NCI-H2107 (cell line): ENCODE measurements around the gene CORO2A.
"Not testable (repeated sequence)": the region's sequence is repeated elsewhere in the genome, so short reads cannot be mapped to it uniquely, and the experiment has no call there.

ENCODE experiments used
- DNase-seq: peaks from one replicate; lab custom pipeline; 2025; lab: John Stamatoyannopoulos, UW

CORO2A gene

DNA sequence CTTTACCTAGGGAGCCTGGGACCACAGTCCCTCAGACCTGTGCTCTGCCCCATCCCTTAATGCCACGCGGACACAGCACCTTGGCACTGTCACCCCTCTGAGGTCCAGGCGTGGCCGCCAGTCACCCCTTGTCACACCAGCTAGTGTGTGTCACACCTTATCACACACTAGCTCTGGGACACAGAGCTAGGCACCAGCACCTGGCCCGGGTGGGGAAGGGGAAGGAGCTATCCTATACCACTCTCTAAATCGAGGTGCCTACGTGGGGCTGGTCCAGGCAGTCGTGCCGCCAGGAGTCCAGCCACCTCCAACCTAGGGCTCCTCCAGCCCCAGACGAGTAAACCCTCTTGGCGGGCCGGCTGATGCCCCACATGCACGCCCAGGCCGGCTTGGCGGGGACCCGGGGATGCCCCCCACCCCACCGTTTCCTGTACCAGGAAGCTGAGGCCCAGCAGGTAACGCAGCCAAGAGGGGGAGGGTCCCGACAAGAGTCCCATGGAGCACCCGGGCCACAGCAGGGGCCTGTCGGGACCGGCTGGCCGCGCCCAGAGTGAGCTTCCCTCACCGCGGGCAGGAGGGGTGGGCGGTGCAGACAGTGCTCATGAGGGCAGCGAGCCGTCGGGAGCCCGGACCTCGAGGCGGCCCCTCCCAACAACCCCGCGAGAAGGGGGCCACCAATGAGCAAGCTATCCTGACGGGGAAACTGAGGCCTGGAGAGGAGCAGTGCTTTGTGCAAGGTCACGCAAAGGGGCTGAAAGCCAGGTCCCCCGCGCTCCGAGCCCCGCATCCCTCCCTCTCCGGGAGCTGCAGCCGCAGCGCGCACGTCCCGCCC lies 550 bp downstream of the CORO2A start:
- no peak for DNase-seq

DNA sequence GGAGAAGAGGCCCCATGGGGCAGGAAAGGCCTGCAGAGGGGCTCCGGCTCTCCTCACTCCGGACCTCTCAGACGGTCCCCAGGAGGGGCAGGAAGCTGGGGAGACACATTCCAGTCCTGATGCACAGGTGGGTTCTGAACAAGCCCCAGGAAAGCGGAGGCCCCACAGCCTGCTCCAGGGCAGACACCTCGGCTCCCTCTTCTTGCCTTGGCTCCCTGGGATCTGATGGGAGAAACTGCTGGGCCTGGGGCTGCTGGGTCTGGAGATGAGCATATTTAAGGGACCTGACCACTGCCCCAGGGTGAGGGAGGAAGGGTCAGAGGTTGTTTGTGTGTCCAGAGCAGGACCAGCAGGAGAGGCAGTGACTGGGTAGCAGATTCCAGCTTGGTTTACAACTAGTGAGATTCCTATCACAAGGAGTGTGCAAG lies 1.2 kb downstream of the CORO2A start:
- DNase-seq: no peak

DNA sequence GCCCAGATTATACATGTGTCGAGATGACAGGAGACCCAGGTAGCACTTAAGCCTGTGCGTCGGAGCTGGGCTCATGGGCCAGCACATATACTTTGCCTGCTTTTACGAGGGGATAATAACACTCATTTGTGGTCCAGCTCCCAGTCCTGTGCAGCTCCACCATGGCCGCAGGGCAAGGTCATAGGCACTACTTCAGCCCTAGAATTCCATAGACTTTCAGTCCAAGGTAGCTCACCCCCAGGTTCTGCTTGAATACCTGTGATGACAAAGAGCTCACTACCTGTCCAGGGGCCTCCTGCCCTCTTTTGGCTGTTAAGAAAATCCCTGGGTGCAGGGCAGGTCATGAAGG lies 1.7 kb downstream of the CORO2A start:
- no peak for DNase-seq

DNA sequence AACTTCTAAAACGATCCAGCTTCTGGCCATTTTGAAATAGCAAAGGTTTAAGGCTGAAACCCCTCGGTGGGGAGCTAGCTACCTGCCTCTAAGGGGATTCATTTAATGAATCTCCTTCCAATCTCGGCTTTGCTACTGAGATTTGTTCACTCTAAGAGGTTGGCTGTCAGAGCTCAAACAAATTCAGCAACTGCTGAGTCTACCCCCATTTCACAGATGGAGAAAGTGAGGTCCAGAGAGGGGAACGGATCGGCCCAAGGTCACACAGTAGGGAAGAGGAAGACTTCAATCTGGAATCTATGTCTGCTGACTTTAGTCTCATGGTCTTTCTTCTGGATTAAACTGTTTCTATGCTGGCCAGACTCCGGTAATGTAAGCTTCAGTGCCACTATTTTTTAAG lies 3.0 kb downstream of the CORO2A start:
- DNase-seq: no peak

DNA sequence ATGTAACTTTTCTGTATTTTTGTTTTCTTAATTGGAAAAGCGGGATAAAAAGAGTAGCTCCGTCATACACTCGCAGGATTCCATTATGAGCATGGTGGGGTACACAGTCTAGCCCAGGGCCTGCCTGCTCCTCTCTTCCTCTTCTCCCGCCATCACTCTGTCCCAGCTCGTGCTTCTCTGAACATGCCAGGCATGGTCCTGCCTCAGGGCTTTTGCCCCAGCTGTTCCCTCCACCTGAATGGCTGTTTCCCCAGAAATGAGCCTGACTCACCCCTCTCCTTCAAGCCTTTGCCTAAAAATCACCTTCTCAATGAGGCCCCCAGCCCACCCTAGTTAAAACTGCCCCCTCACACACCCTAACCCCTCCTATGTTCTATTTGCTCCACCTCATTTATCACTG lies 4.5 kb downstream of the CORO2A start:
- no peak for DNase-seq

DNA sequence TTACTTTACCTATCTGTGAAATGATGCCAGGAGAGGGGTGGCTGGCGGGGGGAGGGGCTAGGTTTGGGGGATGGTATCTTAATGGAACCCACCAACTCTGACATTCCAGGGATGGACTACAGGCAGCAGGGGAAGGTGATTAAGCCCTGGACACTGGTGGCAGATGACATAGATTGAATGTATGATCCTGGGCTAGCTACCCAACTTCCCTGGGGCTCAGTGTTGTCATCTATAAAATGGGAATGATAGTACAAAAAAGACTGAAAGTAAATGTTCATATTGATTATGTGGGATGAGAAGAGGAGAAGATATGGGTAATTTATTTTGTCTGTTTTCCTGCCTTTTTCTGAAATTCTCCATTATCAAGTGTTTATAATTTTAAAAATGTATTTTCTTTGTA lies 6.2 kb downstream of the CORO2A start:
- no peak for DNase-seq

DNA sequence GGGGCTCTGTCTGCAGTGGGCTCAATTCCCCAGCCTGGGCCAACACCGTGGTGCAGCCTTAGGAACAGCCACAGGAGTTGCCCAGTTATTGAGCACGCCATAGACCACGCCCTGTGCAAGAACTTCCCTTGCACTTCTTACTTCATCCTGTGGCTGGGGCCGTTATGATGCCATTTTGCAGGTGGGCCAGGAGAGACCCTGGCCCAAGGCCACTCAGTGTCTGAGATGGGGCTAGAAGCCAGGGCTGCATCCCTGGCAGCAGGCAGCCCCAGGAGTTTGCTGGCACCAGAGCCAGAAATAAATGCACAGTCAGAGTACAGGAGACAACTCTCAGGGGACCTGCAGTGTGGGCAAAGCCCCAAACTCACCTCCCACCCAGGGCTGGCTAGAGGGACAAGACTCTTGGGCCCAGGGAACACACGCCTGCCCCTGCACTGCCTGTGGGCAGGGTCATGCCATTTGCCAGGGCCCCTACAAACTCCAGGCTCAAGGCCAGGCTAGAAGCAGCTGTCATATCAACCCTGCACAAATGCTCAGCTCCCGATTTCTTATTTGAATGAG lies 6.7 kb downstream of the CORO2A start:
- no peak for DNase-seq

DNA sequence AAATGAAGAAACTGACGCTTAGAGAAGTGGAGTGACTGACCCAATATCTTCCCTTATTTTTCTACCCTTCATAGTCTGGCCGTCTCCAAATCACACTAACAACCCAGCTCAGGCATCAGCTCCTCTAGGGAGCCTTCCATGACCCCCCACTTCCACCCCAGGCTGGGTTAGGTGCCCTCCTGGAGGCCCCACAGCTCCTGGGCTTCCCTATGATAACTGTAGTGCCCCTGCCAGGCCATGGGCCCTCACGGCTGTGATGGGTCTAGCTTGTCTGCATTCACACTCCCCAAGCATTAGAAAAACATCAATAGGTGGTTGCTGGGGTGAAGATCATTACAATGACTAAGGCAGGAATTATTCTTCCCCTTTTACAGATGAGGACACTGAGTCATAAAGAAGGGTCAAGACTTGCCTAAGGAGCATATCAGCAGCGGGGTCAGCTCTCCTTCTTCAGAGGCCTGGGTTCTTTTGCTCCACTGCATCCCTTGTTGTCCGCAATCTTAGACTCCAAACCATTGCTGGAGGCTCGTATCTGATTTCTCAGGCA lies 7.3 kb downstream of the CORO2A start:
- no peak for DNase-seq

DNA sequence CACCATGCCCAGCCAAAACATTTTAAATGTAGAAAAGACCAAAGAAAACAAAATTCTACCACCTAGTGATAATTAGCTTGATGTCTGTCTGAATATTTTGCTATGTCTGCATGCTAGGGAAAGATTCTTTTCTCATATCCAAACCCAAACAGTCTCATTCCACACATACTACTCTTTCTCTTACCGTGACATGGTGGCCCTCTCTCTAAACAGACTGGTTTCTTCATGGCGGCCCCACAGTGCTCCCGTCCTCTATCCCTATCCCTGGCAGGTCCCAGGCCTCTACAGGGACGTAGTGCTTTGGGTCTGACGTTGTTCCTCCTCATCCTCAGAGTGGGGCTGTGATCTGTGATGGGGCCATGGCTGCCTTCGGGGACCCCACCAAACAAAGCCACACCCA lies 8.1 kb downstream of the CORO2A start:
- no peak for DNase-seq

DNA sequence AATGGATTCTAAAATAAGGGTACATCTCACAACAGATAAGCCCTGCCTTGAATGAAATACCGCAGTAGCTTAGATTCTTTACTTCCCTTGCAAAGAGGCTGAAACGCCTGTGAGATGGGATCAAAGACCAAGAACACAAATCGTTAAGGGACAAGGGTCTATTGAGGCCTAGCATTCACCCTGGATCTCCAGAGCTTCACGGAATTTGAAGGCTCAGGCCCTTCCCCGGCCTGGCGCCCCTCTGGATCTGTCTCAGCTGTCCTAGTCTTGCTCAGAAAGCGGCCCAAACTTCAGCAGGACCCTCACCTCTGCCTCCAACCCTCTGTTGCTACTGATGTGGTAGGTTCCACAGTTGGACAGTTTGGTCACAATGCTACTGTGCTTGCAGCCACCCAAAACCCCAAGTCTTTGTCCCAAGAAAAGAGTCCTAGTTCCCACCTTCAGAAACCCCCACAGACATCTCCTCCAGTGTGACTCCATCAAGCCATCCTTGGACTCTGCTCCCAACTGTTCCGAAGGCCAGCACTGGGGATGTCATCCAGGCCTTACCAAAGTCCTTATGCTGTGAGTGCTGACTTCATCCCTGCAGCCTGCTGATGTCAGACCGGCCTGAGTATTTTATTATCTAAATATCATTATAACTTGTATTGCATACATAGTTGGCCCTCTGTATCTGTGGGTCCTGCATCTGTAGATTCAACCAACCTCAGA lies 9.4 kb downstream of the CORO2A start:
- no peak for DNase-seq

DNA sequence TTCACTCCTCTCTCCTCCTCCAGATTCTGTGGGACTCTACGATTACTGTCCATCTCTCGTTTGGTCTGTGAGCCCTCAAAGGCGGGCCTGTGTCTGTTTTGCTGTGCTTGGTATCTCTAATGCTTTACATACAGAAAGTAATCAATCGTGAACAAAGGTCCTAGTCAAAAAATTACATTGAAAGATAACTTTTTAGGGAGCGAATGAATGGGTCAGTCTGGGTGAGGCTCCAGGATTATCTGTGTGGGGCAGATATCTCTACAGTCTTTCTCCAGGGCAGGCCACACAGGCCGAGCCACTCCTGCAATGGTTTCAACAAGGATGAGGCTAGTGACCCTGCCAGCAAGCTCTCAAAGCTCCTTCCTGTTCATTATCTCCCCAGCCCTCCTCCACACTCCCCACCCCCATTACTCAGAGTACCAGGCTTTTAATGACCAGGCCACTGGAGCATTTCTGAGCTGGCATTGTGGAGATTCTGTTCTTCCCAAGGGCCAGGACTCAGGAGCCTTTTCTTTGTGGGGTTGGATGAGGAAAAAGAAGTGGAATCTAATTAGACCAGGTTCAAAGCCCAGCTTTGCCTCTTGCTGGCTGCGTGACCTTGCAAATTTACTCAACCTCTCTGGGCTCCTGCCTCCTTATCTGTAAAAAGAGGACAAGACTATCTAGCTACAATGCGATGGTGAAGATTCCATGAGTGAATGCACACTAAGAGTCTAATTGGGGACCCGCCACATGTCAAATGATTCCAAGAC lies 10.2 kb downstream of the CORO2A start:
- DNase-seq: no peak

DNA sequence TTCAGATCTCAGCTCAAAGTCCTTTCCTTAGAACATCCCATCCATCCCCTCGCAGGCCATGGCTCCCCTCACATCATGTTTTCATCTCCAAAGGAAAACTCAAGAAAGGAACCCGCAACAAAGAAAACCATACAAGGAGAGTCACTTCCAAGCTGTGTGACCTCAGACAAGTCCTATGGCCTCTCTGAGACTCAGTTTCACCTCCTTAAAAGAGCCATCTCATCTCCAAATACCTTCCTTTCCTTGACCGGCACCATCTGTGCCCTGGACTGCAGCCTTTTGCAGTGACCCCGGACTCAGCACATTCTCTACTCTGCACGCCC lies 10.7 kb downstream of the CORO2A start:
- DNase-seq: no peak

DNA sequence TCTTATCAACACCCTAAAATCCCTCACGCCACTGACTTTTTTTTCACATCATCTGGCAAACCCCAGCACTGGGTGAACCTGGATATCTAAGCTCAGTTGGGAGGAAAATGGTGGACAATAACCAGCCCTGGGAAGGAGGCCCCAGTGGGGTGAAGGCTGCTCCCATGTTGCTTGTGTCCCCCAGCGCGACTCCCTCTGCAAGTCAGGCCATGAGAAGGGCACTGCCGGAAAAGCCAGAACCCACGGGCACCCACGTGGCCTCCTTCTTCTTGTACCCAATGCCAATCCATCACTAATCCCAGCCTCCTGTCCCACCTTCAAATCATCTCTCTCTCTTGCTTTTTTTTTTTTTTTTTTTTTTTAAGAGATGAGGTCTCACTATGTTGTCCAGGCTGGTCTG lies 11.4 kb downstream of the CORO2A start:
- DNase-seq: no peak

DNA sequence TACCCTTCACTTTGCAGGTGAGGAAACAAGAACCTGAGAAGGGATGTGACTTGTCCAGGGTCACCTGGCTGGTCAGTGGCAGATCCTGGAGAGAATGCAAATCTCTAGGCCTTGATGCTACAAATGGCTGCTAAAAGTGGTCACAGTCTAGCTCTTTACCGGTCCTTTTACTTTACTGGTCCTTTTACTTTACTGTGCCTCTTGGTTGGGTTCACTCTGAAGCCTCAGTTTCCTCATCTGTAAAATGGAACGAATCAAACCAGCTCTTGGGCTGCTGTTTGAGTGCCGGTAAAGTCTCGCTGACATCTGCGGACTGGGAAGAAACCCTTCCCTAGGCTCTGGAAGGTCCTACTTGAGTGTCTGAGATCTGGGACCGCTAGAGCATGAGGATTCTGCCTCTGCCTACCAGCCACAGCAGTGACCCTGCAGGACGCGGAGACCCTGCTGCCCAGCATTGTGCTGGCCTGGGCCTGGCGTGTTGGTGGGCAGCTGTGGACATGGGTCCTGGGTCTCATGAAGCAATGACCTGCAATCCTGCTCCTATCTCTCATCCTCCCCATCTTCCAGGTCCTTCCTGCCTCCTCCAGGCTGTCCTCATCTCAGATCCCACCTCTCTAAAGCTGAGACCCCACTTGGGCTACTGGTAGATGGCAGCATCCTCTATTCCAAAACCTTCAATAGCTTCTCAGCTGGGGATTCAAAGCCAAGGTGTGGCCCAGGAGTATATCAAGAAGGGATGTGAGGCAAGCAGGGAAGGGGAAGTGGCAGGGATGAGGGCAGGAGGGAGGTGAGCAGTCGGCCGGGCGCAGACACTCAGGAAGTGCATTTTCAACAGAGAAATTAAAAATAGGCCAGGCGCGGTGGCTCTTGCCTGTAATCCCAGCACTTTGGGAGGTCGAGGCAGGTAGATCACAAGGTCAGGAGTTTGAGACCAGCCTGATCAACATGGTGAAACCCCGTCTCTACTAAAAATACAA lies 13.3 kb downstream of the CORO2A start:
- no peak for DNase-seq

DNA sequence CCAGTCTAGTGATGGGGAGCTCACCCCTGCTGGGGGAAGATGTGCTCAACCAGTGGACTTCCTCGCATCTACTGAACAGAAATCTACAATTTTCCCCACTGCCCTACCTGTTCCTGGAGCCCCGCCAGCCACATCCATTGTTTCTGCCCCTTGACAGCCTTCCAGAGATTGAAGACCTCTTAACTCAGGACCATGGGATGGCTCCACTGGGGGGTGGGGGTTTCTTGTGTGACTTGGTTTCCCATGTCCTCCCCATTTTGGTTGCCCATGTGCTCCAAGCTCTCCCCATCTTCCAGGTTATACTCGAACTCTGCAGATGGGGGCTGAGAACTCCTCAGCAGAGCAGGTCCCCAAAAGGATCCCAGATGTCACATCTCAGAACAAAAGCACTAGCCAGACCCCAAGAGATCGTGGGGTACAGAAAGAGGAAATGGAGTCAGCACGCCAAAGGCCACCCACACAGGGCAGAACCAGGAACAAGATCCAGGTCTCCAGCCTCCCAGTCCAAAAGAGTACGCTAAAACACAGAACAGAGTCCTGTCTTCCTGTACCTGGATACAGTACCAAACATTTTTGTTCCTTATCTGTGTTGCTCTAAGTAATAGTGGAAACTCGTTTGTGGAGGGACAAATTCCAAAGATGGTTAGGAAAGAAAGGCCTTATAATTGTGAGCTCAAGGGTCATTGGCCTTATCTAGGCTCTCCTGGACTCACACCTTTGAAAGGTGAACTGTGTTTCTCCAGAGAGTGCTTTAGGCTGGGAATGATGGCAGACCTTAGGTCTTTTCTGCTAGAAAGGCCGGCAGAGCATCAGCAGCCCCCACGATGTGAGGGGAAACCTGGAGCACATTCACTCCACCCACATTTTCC lies 15.8 kb downstream of the CORO2A start:
- DNase-seq: no peak

DNA sequence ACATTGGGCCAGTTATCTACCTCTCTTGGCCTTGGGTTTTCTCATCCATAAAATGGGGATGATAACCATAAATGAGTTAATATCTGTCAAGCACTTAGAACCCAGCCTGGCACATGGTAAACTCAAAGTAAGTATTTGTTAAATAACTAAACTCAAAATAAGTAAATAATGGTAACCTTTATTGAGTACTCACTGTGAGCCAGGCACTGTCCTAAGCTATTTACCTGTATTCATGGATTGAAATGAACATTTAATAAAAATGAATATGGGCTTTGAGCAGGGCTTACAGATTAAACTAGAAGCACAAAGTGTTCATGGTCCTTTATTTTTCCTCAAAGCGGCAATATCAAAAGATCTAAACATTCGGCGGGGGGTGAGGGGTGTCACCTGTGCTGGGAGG lies 16.7 kb downstream of the CORO2A start:
- DNase-seq: no peak

DNA sequence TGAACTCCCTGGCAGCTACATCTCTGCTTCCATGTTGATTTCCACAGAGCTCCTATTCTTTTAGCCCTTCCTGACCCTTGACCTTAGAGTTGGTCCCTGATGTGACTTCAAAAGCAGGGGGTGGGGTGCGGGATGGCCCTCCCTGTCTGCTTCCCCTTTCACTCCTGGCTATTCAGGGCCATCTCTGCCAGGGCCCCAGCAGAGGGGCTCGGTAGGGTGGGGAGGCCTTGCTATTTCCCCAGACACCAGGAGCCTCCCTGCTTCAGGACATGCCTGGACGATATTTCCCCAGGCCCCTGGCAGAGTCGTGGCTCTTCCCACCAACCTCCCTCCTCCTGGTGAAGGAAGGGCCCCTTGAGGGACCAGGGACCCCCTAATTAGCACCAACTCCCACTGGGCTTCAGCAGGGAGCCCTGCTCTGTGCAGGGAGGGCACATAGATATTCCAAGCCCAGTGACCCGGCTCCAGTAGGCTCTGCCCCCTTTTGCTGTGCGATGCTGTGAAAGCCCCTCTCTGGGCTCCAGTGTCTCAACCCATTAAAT lies 17.3 kb downstream of the CORO2A start:
- DNase-seq: no peak

DNA sequence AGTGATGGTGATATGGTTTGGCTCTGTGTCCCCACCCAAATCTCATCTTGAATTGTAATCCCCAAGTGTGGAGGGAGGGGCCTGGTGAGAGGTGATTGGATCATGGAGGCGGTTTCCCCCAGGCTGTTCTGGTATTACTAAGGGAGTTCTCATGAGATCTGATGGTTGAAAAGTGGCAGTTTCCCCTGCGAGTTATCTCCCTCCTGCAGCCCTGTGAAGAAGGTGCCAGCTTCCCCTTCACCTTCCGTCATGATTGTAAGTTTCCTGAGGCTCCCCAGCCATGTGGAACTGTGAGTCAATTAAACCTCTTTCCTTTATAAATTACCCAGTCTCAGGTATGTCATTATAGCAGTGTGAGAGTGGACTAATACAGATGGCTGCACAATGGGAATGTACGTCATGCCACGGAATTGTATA lies 17.9 kb downstream of the CORO2A start:
- DNase-seq: not testable (repeated sequence)

DNA sequence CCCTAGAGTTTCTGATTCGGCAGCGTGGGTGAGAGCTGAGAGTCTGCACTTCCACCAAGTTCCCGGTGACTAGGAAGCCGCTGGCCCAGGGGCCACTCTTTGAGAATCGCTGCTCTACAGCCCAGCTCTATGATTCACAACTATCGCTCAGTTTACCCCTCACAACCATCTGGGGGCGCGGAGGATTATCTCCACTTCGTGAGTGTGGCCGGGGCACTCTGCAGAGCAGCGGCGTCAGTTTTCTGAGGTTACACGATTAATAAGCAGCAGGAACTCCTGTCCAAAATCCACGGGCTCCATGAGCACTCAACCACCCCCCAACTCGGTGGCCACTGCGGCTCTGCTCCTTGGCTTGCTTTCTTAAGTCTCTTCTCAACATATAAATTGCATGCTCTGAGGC lies 19.3 kb downstream of the CORO2A start:
- DNase-seq: no peak

DNA sequence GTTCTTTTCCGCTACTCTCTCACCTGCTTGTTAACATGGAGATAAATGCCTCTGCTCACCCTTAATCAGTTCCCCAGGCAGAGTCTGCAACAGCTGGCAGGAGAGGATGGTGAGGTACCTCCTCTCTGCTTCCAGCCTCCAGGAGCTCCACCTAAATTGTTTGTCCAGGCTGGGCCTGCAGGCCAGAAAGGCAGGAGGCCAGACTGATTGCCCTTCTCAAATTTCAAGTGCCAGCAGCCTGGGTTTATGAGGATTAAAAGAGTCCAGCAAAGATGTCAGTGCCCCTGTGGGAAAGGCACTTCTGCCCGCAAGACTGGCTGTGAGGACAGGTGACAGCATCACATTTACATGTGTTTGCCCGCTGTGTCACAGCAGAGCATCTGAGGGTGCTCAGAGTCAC lies 19.8 kb downstream of the CORO2A start:
- peak; percentile 75 for DNase-seq
